Pancreas (tissue), 10 donors: Measurements from ENCODE around the gene UTP4. TPM values are rescaled to one million over a fixed set of nuclear protein-coding genes. Genes with fewer than 3 reads are reported as not detected.
"Not testable (repeated sequence)": the region's sequence is repeated elsewhere in the genome, so short reads cannot be mapped to it uniquely, and the experiment has no call there.

Experiments
- ATAC-seq, 4 donors: fragments of 200-7000 bp; cut with Tn5 transposase; one replicate each; pipeline versions ENCODE4 v1.8.0 to v1.9.1; 2020; ENCODE audit warnings: mild to moderate bottlenecking in 4 of 4, moderate library complexity in 4 of 4
- DNase-seq, 6 donors: peaks; one replicate each; pipeline ENCODE4 v3.0.0-alpha.2; 2020
- FAIRE-seq: peaks from 2 replicates; lab custom pipeline; 2012; peaks lifted over from hg19 to GRCh38; lab: Jason Lieb, UNC
- H3K27ac ChIP-seq, 4 donors: fragments of 200-600 bp; sonication (generic); 1 replicate in 3 of 4; 2 replicates in 1 of 4; pipeline versions ENCODE4 v1.5.0 to v1.8.0; 2020
- H3K27me3 ChIP-seq, 4 donors: fragments of 200-600 bp; one replicate each; pipeline ENCODE4 v1.8.0; 2021
- H3K36me3 ChIP-seq, 3 donors: fragments of 200-600 bp; sonication (generic) in 1 of 3; one replicate each; pipeline versions ENCODE4 v1.5.0 to v1.8.0; 2020 to 2021
- H3K4me1 ChIP-seq, 3 donors: fragments of 200-600 bp; one replicate each; pipeline ENCODE4 v1.8.0; 2021
- H3K4me3 ChIP-seq, 4 donors: fragments of 200-600 bp; sonication (generic) in 2 of 4; one replicate each; pipeline versions ENCODE4 v1.5.0 to v1.8.0; 2020 to 2021
- H3K9me3 ChIP-seq, 4 donors: fragments of 200-600 bp; one replicate each; pipeline ENCODE4 v1.8.0; 2021
- WGBS, 2 donors: extraction: QIAGEN DNeasy Blood & Tissue Kit; methylation state at CpG; one replicate each; pipeline ENCODE4 v1.1.7; 2013; 5-methylcytosine and 5-hydroxymethylcytosine counted together
- intact Hi-C, 3 donors: fragments of 100-400 bp; cut with DNase I; formaldehyde crosslinking; loops; one replicate each; pipeline versions ENCODE4 v1.11.1 to v1.14.2; 2022
- polyA plus RNA-seq, 2 donors: library from polyadenylated mRNA; stranded (reverse); fragments of 200-250 nt; gene quantifications; one replicate each; pipeline ENCODE4 v1.2.3, GENCODE V29; 2013
- total RNA-seq, 6 donors: library from RNA; stranded (reverse); fragmentation: NEBNext Ultra II Directional in 4 of 6; extraction: Animal tissue kit (Norgen Biotek cat#: 25700) in 4 of 6; gene quantifications; one replicate each; pipeline versions ENCODE4 v1.2.1 to v1.2.4, GENCODE V29; 2021 to 2023
- TF ChIP-seq, protein P1 (sequence below), 4 donors: fragments of 200-600 bp; sonication (generic) in 3 of 4; IDR thresholded peaks; one replicate each; pipeline versions ENCODE4 v1.5.0 to v1.8.0; 2021; ENCODE audit warnings: antibody characterized with exemption in 4 of 4
- donor health status: healthy with polysubstance abuse.
- donor health status: DM: no; HTN: no; CAD: no; lungs with moderate emphysema.
- donor health status: DM: no; HTN: no; CAD: no.
- donor health status: control.
- donor health status: control.
- donor health status: Bipolar disorder and iron deficiency.
- donor health status: DM: yes; HTN: yes; CAD: no.
- donor health status: DM: no; HTN: no; CAD: no.
- donor health status: DM: no; HTN: no; CAD: no.
- donor health status: DM: yes; HTN: yes; CAD: no.

Gene UTP4
- total and polyA plus RNA-seq, 8 donors, result 11.6 to 29.0 (median 21.8) TPM

DNA sequence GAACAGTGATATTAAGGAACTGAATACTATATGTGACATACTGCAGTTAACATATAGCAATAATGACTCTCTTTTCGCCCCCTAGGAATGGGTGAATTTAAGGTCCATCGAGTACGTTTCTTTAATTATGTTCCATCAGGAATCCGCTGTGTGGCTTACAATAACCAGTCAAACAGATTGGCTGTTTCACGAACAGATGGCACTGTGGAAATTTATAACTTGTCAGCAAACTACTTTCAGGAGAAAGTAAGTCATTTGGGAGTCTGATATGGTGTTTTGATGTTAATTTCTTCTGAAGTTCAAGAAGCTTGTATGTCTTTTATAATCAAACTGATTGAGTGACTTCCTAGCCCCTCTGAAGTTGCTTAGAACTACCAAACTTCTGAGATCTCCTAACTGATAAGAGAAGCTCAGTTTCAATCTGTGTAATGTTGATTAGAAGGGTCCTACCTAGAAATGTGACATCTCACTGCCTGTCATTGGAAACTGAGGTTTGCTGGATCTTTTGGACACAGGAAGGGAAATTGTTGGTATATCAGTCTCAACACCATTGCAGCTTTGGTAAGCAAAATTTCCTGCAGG lies 1.0 kb downstream of the UTP4 start:
- Histone ChIP-seq H3K4me3 (peak overlapping the region; percentile 55 to 84 (median 74)), H3K27ac (no peak overlapping the region), H3K36me3 (peaks cover 0 to 3% (median under 1%) of the 10 kb centered on the region in 3 donors), H3K27me3 (no peaks in the 10 kb centered on the region), H3K4me1 (peaks cover 7 to 22% (median 15%) of the 10 kb centered on the region in 3 donors), H3K9me3 (no peaks in the 10 kb centered on the region)
- no peak for FAIRE-seq
- TF ChIP-seq, protein P1, sequence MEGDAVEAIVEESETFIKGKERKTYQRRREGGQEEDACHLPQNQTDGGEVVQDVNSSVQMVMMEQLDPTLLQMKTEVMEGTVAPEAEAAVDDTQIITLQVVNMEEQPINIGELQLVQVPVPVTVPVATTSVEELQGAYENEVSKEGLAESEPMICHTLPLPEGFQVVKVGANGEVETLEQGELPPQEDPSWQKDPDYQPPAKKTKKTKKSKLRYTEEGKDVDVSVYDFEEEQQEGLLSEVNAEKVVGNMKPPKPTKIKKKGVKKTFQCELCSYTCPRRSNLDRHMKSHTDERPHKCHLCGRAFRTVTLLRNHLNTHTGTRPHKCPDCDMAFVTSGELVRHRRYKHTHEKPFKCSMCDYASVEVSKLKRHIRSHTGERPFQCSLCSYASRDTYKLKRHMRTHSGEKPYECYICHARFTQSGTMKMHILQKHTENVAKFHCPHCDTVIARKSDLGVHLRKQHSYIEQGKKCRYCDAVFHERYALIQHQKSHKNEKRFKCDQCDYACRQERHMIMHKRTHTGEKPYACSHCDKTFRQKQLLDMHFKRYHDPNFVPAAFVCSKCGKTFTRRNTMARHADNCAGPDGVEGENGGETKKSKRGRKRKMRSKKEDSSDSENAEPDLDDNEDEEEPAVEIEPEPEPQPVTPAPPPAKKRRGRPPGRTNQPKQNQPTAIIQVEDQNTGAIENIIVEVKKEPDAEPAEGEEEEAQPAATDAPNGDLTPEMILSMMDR (IDR thresholded peaks at IDR 0.05), result no peak
- intact Hi-C loops, result no loop called here
- no peak for ATAC-seq
- DNase-seq, result no peak
- whole genome bisulfite sequencing, 2 donors, result 14 to 15% methylated on average over 5 of the region's 5 CpGs

DNA sequence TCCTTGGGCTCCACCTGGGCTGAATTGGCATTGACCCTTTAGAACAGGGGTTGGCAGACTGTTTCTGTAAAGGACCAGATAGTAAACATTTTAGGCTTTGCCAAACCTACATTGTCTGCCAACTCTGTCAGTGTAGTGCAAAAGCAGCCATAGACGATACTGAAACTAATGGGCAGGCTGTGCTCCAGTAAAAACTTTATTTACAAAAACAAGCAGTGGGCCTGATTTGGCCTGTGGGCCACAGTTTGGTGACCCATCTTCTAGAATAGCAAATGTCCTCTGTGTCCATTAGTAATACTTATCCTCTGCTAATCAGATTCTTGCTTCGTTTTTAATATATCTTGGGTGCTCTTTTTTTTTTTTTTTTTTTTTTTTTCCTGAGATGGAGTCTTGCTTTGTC lies 6.2 kb downstream of the UTP4 start:
- intact Hi-C loops, result no loop called here
- ATAC-seq, result no peak

DNA sequence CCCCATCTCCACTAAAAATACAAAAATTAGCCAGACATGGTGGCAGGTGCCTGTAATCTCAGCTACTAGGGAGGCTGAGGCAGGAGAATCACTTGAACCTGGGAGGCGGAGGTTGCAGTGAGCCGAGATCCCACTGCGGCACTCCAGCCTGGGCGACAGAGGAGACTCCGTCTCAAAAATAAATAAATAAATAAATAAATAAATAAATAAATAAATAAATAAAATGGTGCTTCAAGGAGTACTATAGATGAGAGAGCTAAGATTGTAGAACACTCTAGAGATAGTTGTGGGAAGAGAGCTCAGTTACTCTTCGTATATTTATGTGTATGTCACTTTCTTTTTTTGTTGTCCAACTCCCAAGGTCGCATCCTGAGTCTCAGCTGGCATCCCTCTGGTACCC lies 7.0 kb downstream of the UTP4 start:
- ATAC-seq, FAIRE-seq, H3K9me3 ChIP-seq, H3K27ac ChIP-seq, H3K4me3 ChIP-seq, DNase-seq, H3K4me1 ChIP-seq, H3K27me3 ChIP-seq, intact Hi-C loops: not testable (repeated sequence)
- peaks cover 0 to 20% (median 3%) of the 10 kb centered on the region in 3 donors for H3K36me3 ChIP-seq
- WGBS, 2 donors, result 96% methylated on average over 7 of the region's 7 CpGs

More for the DNA sequence above, 6.2 kb downstream of the UTP4 start:
- DNase-seq (no peak), FAIRE-seq (no peak)
- WGBS, 2 donors, result 78 to 80% methylated on average over 2 of the region's 2 CpGs
- TF ChIP-seq, protein P1 (IDR thresholded peaks at IDR 0.05), result no peak
- Histone ChIP-seq H3K27ac (no peak overlapping the region), H3K9me3 (no peaks in the 10 kb centered on the region), H3K4me1 (peaks cover 3 to 9% (median 4%) of the 10 kb centered on the region in 3 donors), H3K36me3 (peaks cover 0 to 20% (median 3%) of the 10 kb centered on the region in 3 donors), H3K4me3 (no peak overlapping the region), H3K27me3 (no peaks in the 10 kb centered on the region)

DNA sequence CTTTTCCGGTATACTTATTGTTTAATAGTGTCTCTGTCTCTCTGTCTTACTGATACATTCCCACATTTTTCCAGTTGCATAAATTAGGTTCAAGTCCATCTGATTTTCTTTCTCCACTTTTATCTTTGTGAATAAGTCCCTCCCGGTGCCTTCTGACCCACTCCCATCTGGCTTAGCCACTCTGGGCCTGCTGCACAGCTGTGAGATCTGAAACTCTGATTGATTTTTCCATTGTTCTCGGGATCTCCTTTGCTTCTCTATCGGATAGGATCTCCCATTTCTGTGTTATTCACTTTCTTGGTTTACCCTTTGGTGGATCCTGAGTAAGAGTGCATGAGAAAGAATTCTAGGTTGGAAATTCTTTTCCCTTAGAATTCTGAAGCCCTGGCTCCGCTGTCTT lies 8.6 kb downstream of the UTP4 start:
- H3K9me3 ChIP-seq, result no peaks in the 10 kb centered on the region
- FAIRE-seq (no peak), DNase-seq (no peak), ATAC-seq (no peak)
- peaks cover 0 to 4% (median 1%) of the 10 kb centered on the region in 3 donors for H3K4me1 ChIP-seq
- TF ChIP-seq, protein P1 (IDR thresholded peaks at IDR 0.05), result no peak
- H3K4me3 ChIP-seq, result no peak overlapping the region
- H3K27ac ChIP-seq, result no peak overlapping the region
- peaks cover 0 to 20% (median 3%) of the 10 kb centered on the region in 3 donors for H3K36me3 ChIP-seq
- intact Hi-C loops, result no loop called here
- 63 to 64% methylated on average over 5 of the region's 5 CpGs for WGBS, 2 donors
- H3K27me3 ChIP-seq, result no peaks in the 10 kb centered on the region

DNA sequence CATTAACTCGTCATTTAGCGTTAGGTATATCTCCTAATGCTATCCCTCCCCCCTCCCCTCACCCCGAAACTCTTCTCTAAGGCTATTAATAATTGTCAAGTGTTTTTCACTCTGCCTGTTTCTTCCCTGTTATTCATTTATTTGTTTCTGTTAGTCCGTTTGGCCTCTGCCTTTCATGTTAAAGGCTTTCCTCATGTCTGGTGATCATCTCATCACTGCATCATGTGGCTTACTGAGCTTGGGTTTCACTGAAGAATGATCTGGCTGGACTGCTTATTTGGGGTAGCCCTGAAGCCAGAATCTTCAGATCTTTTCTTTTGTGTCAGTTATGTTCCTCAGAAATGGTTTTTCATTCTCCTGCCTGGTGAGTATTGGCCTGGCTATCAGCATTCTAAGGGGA lies 9.5 kb downstream of the UTP4 start:
- no peak for ATAC-seq
- Histone ChIP-seq H3K27me3 (no peaks in the 10 kb centered on the region), H3K9me3 (no peaks in the 10 kb centered on the region), H3K27ac (no peak overlapping the region), H3K36me3 (peaks cover 0 to 20% (median 3%) of the 10 kb centered on the region in 3 donors), H3K4me3 (no peak overlapping the region), H3K4me1 (peaks cover 0 to 7% (median 3%) of the 10 kb centered on the region in 3 donors)
- FAIRE-seq, result no peak
- TF ChIP-seq, protein P1 (IDR thresholded peaks at IDR 0.05), result no peak
- no peak for DNase-seq
- 90 to 95% methylated on average over 4 of the region's 4 CpGs for WGBS, 2 donors
- intact Hi-C loops, result no loop called here
